Endothelial cell of umbilical vein (primary cell): ENCODE data around the gene HINFP. TPM values are rescaled to one million over a fixed set of nuclear protein-coding genes. Genes with fewer than 3 reads are reported as not detected.

Experiments
- BruUV-seq: library from RNA; stranded (reverse); fragments of 400-500 nt; replicated peaks from 2 replicates; lab custom pipeline; 2021; lab: Mats Ljungman, UMichigan
- CTCF ChIA-PET: fragments of 300-600, 350-600 bp; sonication (Branson Sonifier 250); formaldehyde crosslinking; loops from one replicate; lab custom pipeline; 2021; ENCODE audit warnings: antibody characterized with exemption, inconsistent platforms; lab: Charles Lee
- POLR2A ChIA-PET: fragments of 300-600, 350-600 bp; sonication (Branson Sonifier 250); formaldehyde crosslinking; loops from one replicate; lab custom pipeline; 2021; ENCODE audit warnings: antibody characterized with exemption, inconsistent platforms; lab: Charles Lee
- DNase-seq: peaks from one replicate; pipeline ENCODE4 v3.0.0-alpha.2; 2011; ENCODE audit warnings: low read depth, low spot score
- FAIRE-seq: peaks from 2 replicates; lab custom pipeline; 2011; peaks lifted over from hg19 to GRCh38; lab: Jason Lieb, UNC
- H2AFZ ChIP-seq: 2 replicates; pipeline ENCODE4 v1.6.0; 2012; ENCODE audit warnings: low read depth, low read length, control low read depth, inconsistent platforms
- H3K27ac ChIP-seq: 2 replicates; pipeline ENCODE4 v1.5.1; 2011; ENCODE audit warnings: low read depth, mild to moderate bottlenecking, control low read depth, low read length, moderate library complexity; ENCODE audit not compliant: insufficient read depth
- H3K27me3 ChIP-seq, 2 experiments: 2 replicates each; pipeline versions ENCODE4 v1.6.0 to v1.6.1; 2011; ENCODE audit warnings: low read length in 2 of 2, mixed read lengths in 1 of 2; ENCODE audit not compliant: control insufficient read depth in 2 of 2, insufficient read depth in 2 of 2
- H3K36me3 ChIP-seq, 2 experiments: 2 replicates in 1 of 2; 3 replicates in 1 of 2; pipeline ENCODE4 v1.5.1; 2011; ENCODE audit warnings: low read length in 2 of 2, mild to moderate bottlenecking in 1 of 2, moderate library complexity in 1 of 2; ENCODE audit not compliant: control insufficient read depth in 2 of 2, insufficient read depth in 2 of 2; ENCODE audit errors: extremely low read depth in 1 of 2
- H3K4me1 ChIP-seq: 3 replicates; pipeline ENCODE4 v1.5.1; 2011; ENCODE audit warnings: mild to moderate bottlenecking, low read length; ENCODE audit not compliant: control insufficient read depth, insufficient read depth; ENCODE audit errors: extremely low read depth
- H3K4me2 ChIP-seq: 2 replicates; pipeline ENCODE4 v1.6.1; 2011; ENCODE audit warnings: low read length, control low read depth, mixed read lengths; ENCODE audit not compliant: insufficient read depth
- H3K4me3 ChIP-seq, 3 experiments: fragments of 200-600 bp in 1 of 3; sonication (generic), shearing (Covaris generic) in 1 of 3; replicated peaks in 1 of 3; 2 replicates each; pipeline ENCODE4 v1.5.1; 2011 to 2016; ENCODE audit warnings: control low read depth in 3 of 3, low read length in 3 of 3, mild to moderate bottlenecking in 2 of 3, inconsistent platforms in 1 of 3, low read depth in 1 of 3, moderate library complexity in 1 of 3; ENCODE audit not compliant: insufficient read depth in 1 of 3
- H3K79me2 ChIP-seq: 2 replicates; pipeline ENCODE4 v1.6.0; 2012; ENCODE audit warnings: low read length, inconsistent platforms; ENCODE audit not compliant: control insufficient read depth, insufficient read depth
- H3K9ac ChIP-seq: replicated peaks from 2 replicates; pipeline ENCODE3; 2011; ENCODE audit warnings: low read length, control low read depth; ENCODE audit not compliant: insufficient read depth; ENCODE audit errors: extremely low read depth
- H3K9me1 ChIP-seq: replicated peaks from 3 replicates; pipeline ENCODE4 v1.6.0; 2011; ENCODE audit warnings: mild to moderate bottlenecking, low read length; ENCODE audit not compliant: control insufficient read depth, insufficient read depth; ENCODE audit errors: extremely low read depth
- H3K9me3 ChIP-seq: replicated peaks from 2 replicates; pipeline ENCODE4 v1.5.1; 2012; ENCODE audit warnings: low read length, inconsistent platforms; ENCODE audit not compliant: control insufficient read depth, insufficient read depth
- H4K20me1 ChIP-seq: replicated peaks from 2 replicates; pipeline ENCODE3; 2011; ENCODE audit warnings: mild to moderate bottlenecking, low read length; ENCODE audit not compliant: control insufficient read depth, insufficient read depth; ENCODE audit errors: extremely low read depth
- CTCF ChIP-seq, 2 donors: IDR thresholded peaks; 1 replicate in 1 of 2; 2 replicates in 1 of 2; pipeline ENCODE4 v1.5.1; 2011; ENCODE audit warnings: low read length in 2 of 2, mild to moderate bottlenecking in 2 of 2, moderate library complexity in 2 of 2, control low read depth in 1 of 2, inconsistent platforms in 1 of 2, low read depth in 1 of 2; ENCODE audit not compliant: insufficient read depth in 1 of 2; ENCODE audit errors: extremely low read depth in 1 of 2
- FOS ChIP-seq: IDR thresholded peaks from 2 replicates; pipeline ENCODE4 v1.6.1; 2011; ENCODE audit warnings: mild to moderate bottlenecking, low read length, moderate library complexity, borderline replicate concordance; ENCODE audit not compliant: insufficient read depth
- MAX ChIP-seq: IDR thresholded peaks from 2 replicates; pipeline ENCODE4 v1.6.1; 2011; ENCODE audit not compliant: insufficient read depth, insufficient read length
- POLR2AphosphoS5 ChIP-seq: IDR thresholded peaks from 2 replicates; pipeline ENCODE4 v1.6.1; 2012; ENCODE audit warnings: low read depth, mild to moderate bottlenecking, control low read depth, low read length, moderate library complexity; ENCODE audit not compliant: insufficient read depth
- dilution Hi-C: fragments of 300-500 bp; cut with MboI; formaldehyde crosslinking; loops from one replicate; pipeline ENCODE4 v1.15.0; 2019; ENCODE audit warnings: low sequenced_read_pairs; ENCODE audit not compliant: extremely low pct_ligation_motif_present
- intact Hi-C: fragments of 100-400 bp; cut with micrococcal nuclease; formaldehyde crosslinking; loops from one replicate; pipeline ENCODE4 v1.10.0; 2022
- polyA plus RNA-seq, 4 experiments: library from polyadenylated mRNA; depleted of rRNA in 3 of 4; stranded (reverse) in 3 of 4; unstranded in 1 of 4; fragments of >200 nt; gene quantifications; 2 replicates each; pipeline versions ENCODE4 v1.2.1 to v1.2.3, GENCODE V29; 2011 to 2012; ENCODE audit warnings: missing spikeins in 1 of 4
- total RNA-seq: library from RNA; stranded (reverse); gene quantifications from 2 replicates; pipeline ENCODE4 v1.2.3, GENCODE V29; 2021

Gene HINFP
- total and polyA plus RNA-seq, 2 donors (not counting 3 experiments of a cell fraction or from before 2014, with no cell fraction given): 30.8 to 33.4 TPM

- CTCF ChIA-PET: interaction anchor here (0.8 to 2.6 kb wide), 15 partner anchors 9 to 245 kb away, joined by 3 to 19 read pairs (median 3); partner anchors contain the start of genes HINFP, HMBS and VPS11
- peak; percentile 71 for FAIRE-seq
- Histone ChIP-seq H3K27me3 (no peaks in the 10 kb centered on the region), H3K4me2 (peak overlapping the region; percentile 95), H3K9ac (peak overlapping the region; percentile 84), H4K20me1 (peaks cover 2% of the 10 kb centered on the region), H3K4me3 (peak overlapping the region; percentile 70 to 95 (median 90)), H3K9me1 (no peaks in the 10 kb centered on the region), H3K9me3 (no peaks in the 10 kb centered on the region), H2AFZ (no peak overlapping the region), H3K4me1 (peaks cover 22% of the 10 kb centered on the region), H3K36me3 (peaks cover 10 to 22% of the 10 kb centered on the region in 2 experiments), H3K79me2 (peaks cover 33% of the 10 kb centered on the region), H3K27ac (peak overlapping the region; percentile 59)
- no TSS peak for BruUV-seq
- peak; percentile 63 for DNase-seq
- no peak for TF ChIP-seq MAX
- peak; percentile 15 for TF ChIP-seq FOS
- intact Hi-C loops (loop anchor here (1.0 to 2.0 kb wide), 5 partner anchors 9 to 245 kb away; partner anchors contain the start of genes RPS25, TRAPPC4 and VPS11), dilution Hi-C loops (no loop called here)
- POLR2A ChIA-PET: interaction anchor here (0.6 to 2.7 kb wide), 12 partner anchors 9 to 244 kb away, joined by 3 to 23 read pairs (median 8); partner anchors contain the start of genes C2CD2L, HINFP, HMBS and MCAM
Observed at GRCh38 chr11:119093942-119094815, 27.2 kb upstream of the HINFP start.

- Histone ChIP-seq H3K9me1 (no peaks in the 10 kb centered on the region), H4K20me1 (peaks cover 2% of the 10 kb centered on the region), H3K79me2 (peaks cover 34% of the 10 kb centered on the region), H3K27me3 (no peaks in the 10 kb centered on the region), H3K4me2 (peak overlapping the region; percentile 52), H3K4me1 (peaks cover 22% of the 10 kb centered on the region), H3K36me3 (peaks cover 10 to 22% of the 10 kb centered on the region in 2 experiments), H2AFZ (no peak overlapping the region), H3K9ac (peak overlapping the region; percentile 84), H3K4me3 (peak overlapping the region; percentile 70 to 95 (median 90)), H3K9me3 (no peaks in the 10 kb centered on the region), H3K27ac (peak overlapping the region; percentile 59)
- TF ChIP-seq POLR2AphosphoS5: no peak
- peak; percentile 59 to 89 for TF ChIP-seq CTCF (IDR thresholded peaks at IDR 0.05; ENCODE audit: extremely low read depth in 1 of 2, insufficient read depth in 1 of 2, low read depth in 1 of 2, low read length in 2 of 2)
- POLR2A ChIA-PET: interaction anchor here (0.6 to 2.7 kb wide), 12 partner anchors 10 to 243 kb away, joined by 3 to 23 read pairs (median 8); partner anchors contain the start of genes C2CD2L, HINFP, HMBS and MCAM
- FAIRE-seq (peak; percentile 52), DNase-seq (peak; percentile 82)
- dilution Hi-C loops: no loop called here
- intact Hi-C loops: loop anchor here (1.0 to 2.0 kb wide), 9 partner anchors 9 to 244 kb away; partner anchors contain the start of genes C2CD2L, HYOU1, RNF26 and RPS25
- CTCF ChIA-PET: interaction anchor here (0.8 to 2.6 kb wide), 15 partner anchors 9 to 244 kb away, joined by 3 to 19 read pairs (median 3); partner anchors contain the start of genes HINFP, HMBS and VPS11
- BruUV-seq: no TSS peak
Observed at GRCh38 chr11:119094816-119095065, 26.6 kb upstream of the HINFP start.
